CD14-positive monocyte (primary cell): Measurements from ENCODE around the gene SBSN. TPM values are rescaled to one million over a fixed set of nuclear protein-coding genes. Genes with fewer than 3 reads are reported as not detected.

Experiments
- DNase-seq, 3 donors: peaks; one replicate each; pipeline ENCODE4 v3.0.0-alpha.2; 2011 to 2022
- H2AFZ ChIP-seq: 2 replicates; pipeline ENCODE4 v1.6.0; 2012; ENCODE audit warnings: mild to moderate bottlenecking, low read depth, low read length, inconsistent platforms; ENCODE audit not compliant: insufficient read depth, poor library complexity, severe bottlenecking
- H3K27ac ChIP-seq, 2 donors: 1 replicate in 1 of 2; 2 replicates in 1 of 2; pipeline ENCODE4 v1.5.1; 2012 to 2013; ENCODE audit warnings: low read length in 2 of 2, control low read depth in 1 of 2, inconsistent platforms in 1 of 2, low read depth in 1 of 2, mild to moderate bottlenecking in 1 of 2
- H3K27me3 ChIP-seq, 2 donors: one replicate each; pipeline versions ENCODE4 v1.6.0 to v1.6.1; 2011 to 2013; ENCODE audit warnings: low read length in 2 of 2; ENCODE audit not compliant: control insufficient read depth in 2 of 2, insufficient read depth in 2 of 2
- H3K36me3 ChIP-seq, 2 donors: replicated peaks in 1 of 2; 1 replicate in 1 of 2; 2 replicates in 1 of 2; pipeline versions ENCODE4 v1.5.1 to v1.6.1; 2012 to 2013; ENCODE audit warnings: low read length in 2 of 2, control low read depth in 1 of 2, inconsistent platforms in 1 of 2, mild to moderate bottlenecking in 1 of 2; ENCODE audit not compliant: insufficient read depth in 2 of 2, control insufficient read depth in 1 of 2
- H3K4me1 ChIP-seq, 2 donors: 1 replicate in 1 of 2; 2 replicates in 1 of 2; pipeline versions ENCODE4 v1.5.1 to v1.6.1; 2012 to 2013; ENCODE audit warnings: low read length in 2 of 2, control low read depth in 1 of 2, inconsistent platforms in 1 of 2, mild to moderate bottlenecking in 1 of 2, moderate library complexity in 1 of 2; ENCODE audit not compliant: insufficient read depth in 2 of 2, control insufficient read depth in 1 of 2
- H3K4me2 ChIP-seq: replicated peaks from 2 replicates; pipeline ENCODE3; 2012; ENCODE audit warnings: low read length, moderate library complexity, mild to moderate bottlenecking; ENCODE audit not compliant: poor library complexity, severe bottlenecking; ENCODE audit errors: extremely low read depth
- H3K4me3 ChIP-seq, 3 experiments: fragments of 200-600 bp in 1 of 3; sonication (generic) in 1 of 3; replicated peaks in 1 of 3; 1 replicate in 2 of 3; 2 replicates in 1 of 3; pipeline ENCODE4 v1.5.1; 2011 to 2013; ENCODE audit warnings: low read length in 3 of 3, mild to moderate bottlenecking in 3 of 3, control low read depth in 2 of 3, low read depth in 2 of 3, inconsistent platforms in 1 of 3, moderate library complexity in 1 of 3
- H3K79me2 ChIP-seq: 2 replicates; pipeline ENCODE4 v1.6.0; 2012; ENCODE audit warnings: mild to moderate bottlenecking, control low read depth, inconsistent platforms, low read length, moderate library complexity; ENCODE audit not compliant: insufficient read depth
- H3K9ac ChIP-seq: 2 replicates; pipeline ENCODE4 v1.6.0; 2017; ENCODE audit warnings: low read length, mild to moderate bottlenecking; ENCODE audit not compliant: insufficient read depth, poor library complexity, severe bottlenecking
- H3K9me3 ChIP-seq, 2 donors: replicated peaks in 1 of 2; 1 replicate in 1 of 2; 2 replicates in 1 of 2; pipeline versions ENCODE4 v1.5.1 to v1.6.1; 2012 to 2013; ENCODE audit warnings: low read length in 2 of 2, control low read depth in 1 of 2; ENCODE audit not compliant: control insufficient read depth in 1 of 2, insufficient read depth in 1 of 2
- H4K20me1 ChIP-seq: 2 replicates; pipeline ENCODE4 v1.6.0; 2012; ENCODE audit warnings: mild to moderate bottlenecking, low read length, control low read depth, moderate library complexity; ENCODE audit not compliant: insufficient read depth
- H3K27ac Mint-ChIP-seq, 7 donors: one replicate each; pipeline ENCODE4 v1.8.0; 2020; ENCODE audit warnings: mild to moderate bottlenecking in 7 of 7, mixed read lengths in 7 of 7, moderate library complexity in 6 of 7, inconsistent platforms in 2 of 7
- H3K27me3 Mint-ChIP-seq, 3 donors: one replicate each; pipeline ENCODE4 v1.8.0; 2021 to 2022; ENCODE audit warnings: low read depth in 3 of 3, mild to moderate bottlenecking in 3 of 3, mixed read lengths in 3 of 3, moderate library complexity in 3 of 3, inconsistent platforms in 1 of 3
- H3K36me3 Mint-ChIP-seq, 2 donors: one replicate each; pipeline ENCODE4 v1.8.0; 2020; ENCODE audit warnings: mixed read lengths in 2 of 2, inconsistent platforms in 1 of 2, mild to moderate bottlenecking in 1 of 2
- H3K4me1 Mint-ChIP-seq: one replicate; pipeline ENCODE4 v1.8.0; 2020; ENCODE audit warnings: mild to moderate bottlenecking, mixed read lengths
- H3K4me3 Mint-ChIP-seq, 2 donors: one replicate each; pipeline ENCODE4 v1.8.0; 2020; ENCODE audit warnings: mild to moderate bottlenecking in 2 of 2, mixed read lengths in 2 of 2, moderate library complexity in 1 of 2
- H3K9me3 Mint-ChIP-seq, 7 donors: one replicate each; pipeline ENCODE4 v1.8.0; 2020 to 2022; ENCODE audit warnings: mixed read lengths in 7 of 7, mild to moderate bottlenecking in 6 of 7, moderate library complexity in 6 of 7, inconsistent platforms in 2 of 7
- WGBS: methylation state at CpG from one replicate; pipeline ENCODE4 v1.1.5; 2013; ENCODE audit warnings: missing lambda C conversion rate; ENCODE audit not compliant: insufficient coverage; 5-methylcytosine and 5-hydroxymethylcytosine counted together
- intact Hi-C, 2 donors: fragments of 100-400 bp; cut with micrococcal nuclease; formaldehyde crosslinking; loops; one replicate each; pipeline versions ENCODE4 v1.15.0 to v1.15.1; 2023
- polyA plus RNA-seq, 3 donors: library from polyadenylated mRNA; depleted of rRNA in 1 of 3; unstranded in 2 of 3; stranded (reverse) in 1 of 3; fragments of 300-500 nt in 2 of 3; fragments of >200 nt in 1 of 3; fragmentation: Illumina TruSeq in 2 of 3; gene quantifications; 1 replicate in 2 of 3; 2 replicates in 1 of 3; pipeline ENCODE4 v1.2.3, GENCODE V29; 2012 to 2021
- TF ChIP-seq, protein P1 (sequence below): fragments of 200-600 bp; IDR thresholded peaks from one replicate; pipeline ENCODE4 v1.8.0; 2022; ENCODE audit warnings: antibody characterized with exemption, mild to moderate bottlenecking

SBSN gene
- polyA plus RNA-seq, 3 donors: not detected

DNA sequence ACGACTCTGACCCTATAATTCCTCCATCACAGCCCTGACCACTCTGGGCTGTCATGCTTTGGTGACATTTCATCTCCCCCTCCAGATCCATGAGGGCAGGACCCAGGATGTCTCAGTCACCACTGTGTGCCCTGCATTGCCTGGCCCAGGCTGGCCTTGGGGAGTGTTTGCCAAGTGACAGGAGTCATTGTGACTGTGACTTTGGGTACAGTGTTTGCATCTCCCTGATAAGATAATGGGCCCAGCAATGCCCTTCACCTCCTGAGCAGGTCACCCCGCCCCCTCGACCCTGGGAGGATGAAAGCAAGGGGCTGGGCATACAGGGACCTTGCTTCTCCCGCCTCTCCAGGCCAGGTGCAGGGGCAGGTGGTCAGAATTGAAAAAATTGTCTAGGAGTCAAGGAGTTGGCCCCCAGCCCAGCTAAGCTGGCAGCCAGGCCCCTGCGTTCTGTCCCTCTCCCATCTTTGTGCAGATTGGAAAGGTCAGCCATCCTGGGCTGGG, 41.2 kb upstream of the SBSN start:
- Histone ChIP-seq H3K79me2 (no peaks in the 10 kb centered on the region), H3K4me3 (no peak overlapping the region), H3K9ac (no peak overlapping the region), H3K4me2 (no peak overlapping the region), H3K9me3 (no peaks in the 10 kb centered on the region), H2AFZ (no peak overlapping the region), H3K27me3 (no peaks in the 10 kb centered on the region), H3K36me3 (no peaks in the 10 kb centered on the region), H3K4me1 (no peaks in the 10 kb centered on the region), H3K27ac (no peak overlapping the region), H4K20me1 (no peaks in the 10 kb centered on the region)
- no peaks in the 10 kb centered on the region for H3K4me1 Mint-ChIP-seq
- WGBS: 83% methylated on average over 2 of the region's 5 CpGs
- DNase-seq: no peak
- no peak overlapping the region for H3K27ac Mint-ChIP-seq
- TF ChIP-seq, protein P1, sequence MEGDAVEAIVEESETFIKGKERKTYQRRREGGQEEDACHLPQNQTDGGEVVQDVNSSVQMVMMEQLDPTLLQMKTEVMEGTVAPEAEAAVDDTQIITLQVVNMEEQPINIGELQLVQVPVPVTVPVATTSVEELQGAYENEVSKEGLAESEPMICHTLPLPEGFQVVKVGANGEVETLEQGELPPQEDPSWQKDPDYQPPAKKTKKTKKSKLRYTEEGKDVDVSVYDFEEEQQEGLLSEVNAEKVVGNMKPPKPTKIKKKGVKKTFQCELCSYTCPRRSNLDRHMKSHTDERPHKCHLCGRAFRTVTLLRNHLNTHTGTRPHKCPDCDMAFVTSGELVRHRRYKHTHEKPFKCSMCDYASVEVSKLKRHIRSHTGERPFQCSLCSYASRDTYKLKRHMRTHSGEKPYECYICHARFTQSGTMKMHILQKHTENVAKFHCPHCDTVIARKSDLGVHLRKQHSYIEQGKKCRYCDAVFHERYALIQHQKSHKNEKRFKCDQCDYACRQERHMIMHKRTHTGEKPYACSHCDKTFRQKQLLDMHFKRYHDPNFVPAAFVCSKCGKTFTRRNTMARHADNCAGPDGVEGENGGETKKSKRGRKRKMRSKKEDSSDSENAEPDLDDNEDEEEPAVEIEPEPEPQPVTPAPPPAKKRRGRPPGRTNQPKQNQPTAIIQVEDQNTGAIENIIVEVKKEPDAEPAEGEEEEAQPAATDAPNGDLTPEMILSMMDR: no peak
- intact Hi-C loops: no loop called here
- H3K36me3 Mint-ChIP-seq: no peaks in the 10 kb centered on the region
- peaks cover 2 to 19% (median 16%) of the 10 kb centered on the region in 3 donors for H3K27me3 Mint-ChIP-seq
- H3K9me3 Mint-ChIP-seq: peaks cover 0 to 5% (median 3%) of the 10 kb centered on the region in 7 donors
- no peak overlapping the region for H3K4me3 Mint-ChIP-seq

DNA sequence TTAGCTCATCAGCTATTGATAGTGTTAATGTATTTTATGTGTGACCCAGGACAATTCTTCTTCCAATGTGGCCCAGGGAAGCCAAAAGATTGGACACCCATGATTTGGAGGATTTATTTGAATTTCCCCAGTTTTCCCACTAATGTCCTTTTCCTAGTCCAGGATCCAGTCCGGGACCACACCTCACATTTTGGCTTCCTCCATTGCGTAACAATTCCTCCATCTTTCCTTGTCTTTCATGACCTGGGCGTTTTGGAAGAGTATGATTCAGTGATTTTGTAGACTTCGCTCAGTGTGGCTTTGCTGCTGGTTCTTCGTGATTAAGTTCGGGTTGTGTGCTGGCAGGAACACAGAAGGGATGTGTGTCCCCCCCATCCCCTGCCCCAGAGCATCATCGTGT, 38.6 kb upstream of the SBSN start:
- Mint-ChIP-seq H3K4me1 (no peaks in the 10 kb centered on the region), H3K9me3 (peaks cover 0 to 2% (median 0%) of the 10 kb centered on the region in 7 donors), H3K4me3 (no peak overlapping the region), H3K36me3 (no peaks in the 10 kb centered on the region), H3K27ac (no peak overlapping the region), H3K27me3 (peaks cover 3 to 29% (median 15%) of the 10 kb centered on the region in 3 donors)
- no peak overlapping the region for H3K4me2 ChIP-seq
- no peaks in the 10 kb centered on the region for H3K4me1 ChIP-seq
- H2AFZ ChIP-seq: no peak overlapping the region
- no peaks in the 10 kb centered on the region for H3K79me2 ChIP-seq
- DNase-seq: no peak
- intact Hi-C loops: no loop called here
- H3K27ac ChIP-seq: no peak overlapping the region
- WGBS: 83% methylated on average over 1 of the region's 7 CpGs
- H3K9me3 ChIP-seq: no peaks in the 10 kb centered on the region
- no peak overlapping the region for H3K9ac ChIP-seq
- no peaks in the 10 kb centered on the region for H3K27me3 ChIP-seq
- no peak overlapping the region for H3K4me3 ChIP-seq
- TF ChIP-seq, protein P1: no peak
- no peaks in the 10 kb centered on the region for H4K20me1 ChIP-seq
- no peaks in the 10 kb centered on the region for H3K36me3 ChIP-seq
